Raji (cell line): ENCODE results near the gene MTERF2.

Source experiments
- POLR2A ChIP-seq: IDR thresholded peaks from 2 replicates; pipeline ENCODE4 v1.6.1; 2011; ENCODE audit warnings: low read depth, low read length, control low read depth; ENCODE audit not compliant: insufficient read depth

MTERF2 gene

GRCh38 chr12:107007411-107007810 is 20.5 kb upstream of the MTERF2 start:
- no peak for TF ChIP-seq POLR2A

GRCh38 chr12:106999446-106999845 is 12.5 kb upstream of the MTERF2 start:
- no peak for TF ChIP-seq POLR2A

GRCh38 chr12:106997916-106998315 is 11.0 kb upstream of the MTERF2 start:
- no peak for TF ChIP-seq POLR2A

- TF ChIP-seq POLR2A: no peak
Observed at GRCh38 chr12:106994579-106995220, 7.8 kb upstream of the MTERF2 start.

GRCh38 chr12:106987846-106988245 is 900 bp upstream of the MTERF2 start:
- TF ChIP-seq POLR2A: no peak

GRCh38 chr12:106986135-106986534 is 811 bp downstream of the MTERF2 start:
- TF ChIP-seq POLR2A: no peak

- no peak for TF ChIP-seq POLR2A
Observed at GRCh38 chr12:106985479-106985878, 1.5 kb downstream of the MTERF2 start.

GRCh38 chr12:106984588-106985137 is 2.3 kb downstream of the MTERF2 start:
- TF ChIP-seq POLR2A: no peak

- no peak for TF ChIP-seq POLR2A
Observed at GRCh38 chr12:106982229-106982628, 4.7 kb downstream of the MTERF2 start.

- no peak for TF ChIP-seq POLR2A
Observed at GRCh38 chr12:106981788-106982187, 5.2 kb downstream of the MTERF2 start.

- no peak for TF ChIP-seq POLR2A
Observed at GRCh38 chr12:106980944-106981343, 6.0 kb downstream of the MTERF2 start.

- TF ChIP-seq POLR2A: no peak
Observed at GRCh38 chr12:106978035-106978800, 8.7 kb downstream of the MTERF2 start.

GRCh38 chr12:106976668-106977067 is 10.3 kb downstream of the MTERF2 start:
- no peak for TF ChIP-seq POLR2A

GRCh38 chr12:106975993-106976658 is 10.8 kb downstream of the MTERF2 start:
- TF ChIP-seq POLR2A: no peak

GRCh38 chr12:106975098-106975497 is 11.8 kb downstream of the MTERF2 start:
- no peak for TF ChIP-seq POLR2A

- TF ChIP-seq POLR2A: no peak
Observed at GRCh38 chr12:106974511-106974910, 12.4 kb downstream of the MTERF2 start.
